CD4-positive, alpha-beta memory T cell (primary cell): ENCODE measurements around the gene SYCP2L. TPM values are rescaled to one million over a fixed set of nuclear protein-coding genes. Genes with fewer than 3 reads are reported as not detected.
"Not testable (repeated sequence)": the region's sequence is repeated elsewhere in the genome, so short reads cannot be mapped to it uniquely, and the experiment has no call there.

Experiments
- CTCF ChIA-PET: fragments of 350-600 bp; sonication (Branson Sonifier 250); formaldehyde crosslinking; loops from one replicate; lab custom pipeline; 2021; ENCODE audit warnings: inconsistent platforms; ENCODE audit not compliant: partially characterized antibody; lab: Charles Lee
- POLR2A ChIA-PET: fragments of 350-600 bp; sonication (Branson Sonifier 250); formaldehyde crosslinking; loops from one replicate; lab custom pipeline; 2021; ENCODE audit not compliant: partially characterized antibody; lab: Charles Lee
- DNase-seq, 5 donors: peaks; one replicate each; pipeline versions ENCODE4 v3.0.0 to v3.0.0-alpha.2; 2020 to 2022; ENCODE audit warnings: mixed read lengths in 1 of 5
- H3K27ac ChIP-seq: one replicate; pipeline ENCODE4 v1.7.0; 2013; ENCODE audit warnings: low read depth, low read length
- H3K27me3 ChIP-seq: 2 replicates; pipeline ENCODE4 v1.7.0; 2013; ENCODE audit warnings: mild to moderate bottlenecking, low read length, moderate library complexity; ENCODE audit not compliant: insufficient read depth
- H3K36me3 ChIP-seq: 2 replicates; pipeline ENCODE4 v1.7.0; 2013; ENCODE audit warnings: mild to moderate bottlenecking, low read length, moderate library complexity; ENCODE audit not compliant: insufficient read depth
- H3K4me1 ChIP-seq: 2 replicates; pipeline ENCODE4 v1.7.0; 2013; ENCODE audit warnings: mild to moderate bottlenecking, low read length, moderate library complexity; ENCODE audit not compliant: insufficient read depth
- H3K4me3 ChIP-seq, 2 donors: one replicate each; pipeline ENCODE4 v1.7.0; 2013; ENCODE audit warnings: low read length in 2 of 2, mild to moderate bottlenecking in 1 of 2
- H3K9me3 ChIP-seq, 2 donors: one replicate each; pipeline ENCODE4 v1.7.0; 2013; ENCODE audit warnings: low read length in 2 of 2, control low read depth in 1 of 2; ENCODE audit not compliant: control insufficient read depth in 1 of 2
- H3K27ac Mint-ChIP-seq, 7 donors: one replicate each; pipeline ENCODE4 v1.8.0; 2020 to 2021; ENCODE audit warnings: mixed read lengths in 7 of 7, mild to moderate bottlenecking in 6 of 7, inconsistent platforms in 3 of 7, moderate library complexity in 3 of 7
- H3K27me3 Mint-ChIP-seq, 2 donors: one replicate each; pipeline ENCODE4 v1.8.0; 2020 to 2021; ENCODE audit warnings: mixed read lengths in 2 of 2
- H3K36me3 Mint-ChIP-seq, 2 donors: one replicate each; pipeline ENCODE4 v1.8.0; 2020 to 2021; ENCODE audit warnings: mixed read lengths in 2 of 2, inconsistent platforms in 1 of 2, mild to moderate bottlenecking in 1 of 2
- H3K4me1 Mint-ChIP-seq, 4 donors: one replicate each; pipeline ENCODE4 v1.8.0; 2020 to 2021; ENCODE audit warnings: mixed read lengths in 4 of 4, mild to moderate bottlenecking in 1 of 4
- H3K4me3 Mint-ChIP-seq, 8 donors: one replicate each; pipeline ENCODE4 v1.8.0; 2020 to 2021; ENCODE audit warnings: mixed read lengths in 8 of 8, mild to moderate bottlenecking in 7 of 8, moderate library complexity in 6 of 8, inconsistent platforms in 3 of 8
- H3K9me3 Mint-ChIP-seq, 8 donors: one replicate each; pipeline ENCODE4 v1.8.0; 2020 to 2021; ENCODE audit warnings: mixed read lengths in 8 of 8, mild to moderate bottlenecking in 5 of 8, inconsistent platforms in 3 of 8, moderate library complexity in 1 of 8
- intact Hi-C: fragments of 100-400 bp; cut with micrococcal nuclease; formaldehyde crosslinking; loops from one replicate; pipeline ENCODE4 v1.15.1; 2023
- polyA plus RNA-seq, 2 donors: library from polyadenylated mRNA; unstranded; fragments of 300-500 nt; fragmentation: Illumina TruSeq; gene quantifications; one replicate each; pipeline ENCODE4 v1.2.3, GENCODE V29; 2021
- total RNA-seq, 2 experiments: library from RNA; stranded (reverse); gene quantifications; one replicate each; pipeline ENCODE4 v1.2.3, GENCODE V29; 2021

The SYCP2L gene
- total and polyA plus RNA-seq, 4 experiments from 2014 or later = not detected

GRCh38 chr6:10862361-10862760 is 24.5 kb upstream of the SYCP2L start:
- Mint-ChIP-seq H3K36me3 (no peaks in the 10 kb centered on the region), H3K4me1 (no peaks in the 10 kb centered on the region), H3K9me3 (no peaks in the 10 kb centered on the region), H3K27ac (peak overlapping the region in 1 of 7 donors; percentile 59), H3K27me3 (peaks cover 1 to 8% of the 10 kb centered on the region in 2 donors), H3K4me3 (no peak overlapping the region)
- no peaks in the 10 kb centered on the region for H3K27me3 ChIP-seq
- DNase-seq = no peak
- no peaks in the 10 kb centered on the region for H3K9me3 ChIP-seq
- H3K4me3 ChIP-seq = no peak overlapping the region
- ChIA-PET CTCF (no interaction called here), POLR2A (no interaction called here)
- H3K27ac ChIP-seq = no peak overlapping the region
- intact Hi-C loops = no loop called here
- H3K4me1 ChIP-seq = no peaks in the 10 kb centered on the region
- H3K36me3 ChIP-seq = no peaks in the 10 kb centered on the region

GRCh38 chr6:10863031-10863430 is 23.8 kb upstream of the SYCP2L start:
- CTCF ChIA-PET, H3K4me1 ChIP-seq, H3K9me3 ChIP-seq, H3K4me3 ChIP-seq, DNase-seq, H3K9me3 Mint-ChIP-seq, intact Hi-C loops, H3K4me1 Mint-ChIP-seq, H3K36me3 ChIP-seq, H3K4me3 Mint-ChIP-seq, H3K27me3 ChIP-seq, H3K36me3 Mint-ChIP-seq, POLR2A ChIA-PET, H3K27me3 Mint-ChIP-seq, H3K27ac Mint-ChIP-seq, H3K27ac ChIP-seq: not testable (repeated sequence)

- intact Hi-C loops, H3K4me1 Mint-ChIP-seq, H3K27me3 Mint-ChIP-seq, H3K27ac Mint-ChIP-seq, CTCF ChIA-PET, DNase-seq, H3K4me1 ChIP-seq, POLR2A ChIA-PET, H3K4me3 ChIP-seq, H3K27me3 ChIP-seq, H3K27ac ChIP-seq, H3K9me3 Mint-ChIP-seq, H3K36me3 Mint-ChIP-seq, H3K4me3 Mint-ChIP-seq, H3K36me3 ChIP-seq, H3K9me3 ChIP-seq: not testable (repeated sequence)
These were observed 20.1 kb upstream of the SYCP2L start for GRCh38 chr6:10866709-10867108.

- Histone ChIP-seq H3K27ac (no peak overlapping the region), H3K4me3 (no peak overlapping the region), H3K4me1 (no peaks in the 10 kb centered on the region), H3K9me3 (no peaks in the 10 kb centered on the region), H3K36me3 (no peaks in the 10 kb centered on the region), H3K27me3 (no peaks in the 10 kb centered on the region)
- H3K4me1 Mint-ChIP-seq = no peaks in the 10 kb centered on the region
- peaks cover 0 to 2% (median 0%) of the 10 kb centered on the region in 8 donors for H3K9me3 Mint-ChIP-seq
- no peak for DNase-seq
- POLR2A ChIA-PET = no interaction called here
- no peaks in the 10 kb centered on the region for H3K36me3 Mint-ChIP-seq
- intact Hi-C loops = no loop called here
- H3K27ac Mint-ChIP-seq = no peak overlapping the region
- CTCF ChIA-PET = no interaction called here
- H3K4me3 Mint-ChIP-seq = no peak overlapping the region
- H3K27me3 Mint-ChIP-seq = peaks cover 0 to 5% of the 10 kb centered on the region in 2 donors
These were observed 18.9 kb upstream of the SYCP2L start for GRCh38 chr6:10867952-10868351.

- Histone ChIP-seq H3K27me3 (no peaks in the 10 kb centered on the region), H3K4me3 (no peak overlapping the region), H3K9me3 (no peaks in the 10 kb centered on the region), H3K4me1 (no peaks in the 10 kb centered on the region), H3K36me3 (no peaks in the 10 kb centered on the region), H3K27ac (no peak overlapping the region)
- DNase-seq = no peak
- Mint-ChIP-seq H3K27me3 (peaks cover 4 to 14% of the 10 kb centered on the region in 2 donors), H3K27ac (no peak overlapping the region), H3K4me1 (no peaks in the 10 kb centered on the region), H3K4me3 (no peak overlapping the region), H3K36me3 (no peaks in the 10 kb centered on the region), H3K9me3 (peaks cover 0 to 2% (median 0%) of the 10 kb centered on the region in 8 donors)
- CTCF ChIA-PET = no interaction called here
- intact Hi-C loops = no loop called here
- POLR2A ChIA-PET = no interaction called here
These were observed 13.5 kb upstream of the SYCP2L start for GRCh38 chr6:10873374-10873773.

- Mint-ChIP-seq H3K4me1 (no peaks in the 10 kb centered on the region), H3K9me3 (peaks cover 0 to 2% (median 0%) of the 10 kb centered on the region in 8 donors), H3K27me3 (peaks cover 4 to 15% of the 10 kb centered on the region in 2 donors), H3K36me3 (no peaks in the 10 kb centered on the region), H3K27ac (no peak overlapping the region), H3K4me3 (no peak overlapping the region)
- ChIA-PET POLR2A (no interaction called here), CTCF (no interaction called here)
- Histone ChIP-seq H3K27ac (no peak overlapping the region), H3K36me3 (no peaks in the 10 kb centered on the region), H3K4me3 (no peak overlapping the region), H3K27me3 (peaks cover 2% of the 10 kb centered on the region), H3K4me1 (no peaks in the 10 kb centered on the region), H3K9me3 (no peaks in the 10 kb centered on the region)
- DNase-seq = no peak
- intact Hi-C loops = no loop called here
These were observed 12.6 kb upstream of the SYCP2L start for GRCh38 chr6:10874207-10874606.

- POLR2A ChIA-PET = no interaction called here
- H3K36me3 ChIP-seq = no peaks in the 10 kb centered on the region
- CTCF ChIA-PET = no interaction called here
- H3K27me3 ChIP-seq = peaks cover 8% of the 10 kb centered on the region
- H3K27ac Mint-ChIP-seq = no peak overlapping the region
- no peaks in the 10 kb centered on the region for H3K9me3 ChIP-seq
- H3K27ac ChIP-seq = no peak overlapping the region
- H3K4me3 Mint-ChIP-seq = no peak overlapping the region
- H3K27me3 Mint-ChIP-seq = peaks cover 9 to 18% of the 10 kb centered on the region in 2 donors
- no peaks in the 10 kb centered on the region for H3K4me1 ChIP-seq
- intact Hi-C loops = no loop called here
- no peaks in the 10 kb centered on the region for H3K4me1 Mint-ChIP-seq
- no peak overlapping the region for H3K4me3 ChIP-seq
- H3K9me3 Mint-ChIP-seq = peaks cover 0 to 2% (median 0%) of the 10 kb centered on the region in 8 donors
- H3K36me3 Mint-ChIP-seq = no peaks in the 10 kb centered on the region
- no peak for DNase-seq
These were observed 11.8 kb upstream of the SYCP2L start for GRCh38 chr6:10875026-10875425.

GRCh38 chr6:10877012-10877411 is 9.8 kb upstream of the SYCP2L start:
- Histone ChIP-seq H3K4me3 (no peak overlapping the region), H3K27ac (no peak overlapping the region), H3K9me3 (no peaks in the 10 kb centered on the region), H3K4me1 (no peaks in the 10 kb centered on the region), H3K27me3 (peaks cover 8% of the 10 kb centered on the region), H3K36me3 (no peaks in the 10 kb centered on the region)
- H3K27me3 Mint-ChIP-seq = peaks cover 18 to 23% of the 10 kb centered on the region in 2 donors
- intact Hi-C loops = no loop called here
- H3K4me3 Mint-ChIP-seq = no peak overlapping the region
- peaks cover 0 to 4% (median under 1%) of the 10 kb centered on the region in 4 donors for H3K4me1 Mint-ChIP-seq
- H3K9me3 Mint-ChIP-seq = peaks cover 0 to 3% (median 0%) of the 10 kb centered on the region in 8 donors
- ChIA-PET POLR2A (no interaction called here), CTCF (no interaction called here)
- no peaks in the 10 kb centered on the region for H3K36me3 Mint-ChIP-seq
- no peak overlapping the region for H3K27ac Mint-ChIP-seq
- DNase-seq = no peak
